Measurements from ENCODE around the gene LDLRAP1.

DNA sequence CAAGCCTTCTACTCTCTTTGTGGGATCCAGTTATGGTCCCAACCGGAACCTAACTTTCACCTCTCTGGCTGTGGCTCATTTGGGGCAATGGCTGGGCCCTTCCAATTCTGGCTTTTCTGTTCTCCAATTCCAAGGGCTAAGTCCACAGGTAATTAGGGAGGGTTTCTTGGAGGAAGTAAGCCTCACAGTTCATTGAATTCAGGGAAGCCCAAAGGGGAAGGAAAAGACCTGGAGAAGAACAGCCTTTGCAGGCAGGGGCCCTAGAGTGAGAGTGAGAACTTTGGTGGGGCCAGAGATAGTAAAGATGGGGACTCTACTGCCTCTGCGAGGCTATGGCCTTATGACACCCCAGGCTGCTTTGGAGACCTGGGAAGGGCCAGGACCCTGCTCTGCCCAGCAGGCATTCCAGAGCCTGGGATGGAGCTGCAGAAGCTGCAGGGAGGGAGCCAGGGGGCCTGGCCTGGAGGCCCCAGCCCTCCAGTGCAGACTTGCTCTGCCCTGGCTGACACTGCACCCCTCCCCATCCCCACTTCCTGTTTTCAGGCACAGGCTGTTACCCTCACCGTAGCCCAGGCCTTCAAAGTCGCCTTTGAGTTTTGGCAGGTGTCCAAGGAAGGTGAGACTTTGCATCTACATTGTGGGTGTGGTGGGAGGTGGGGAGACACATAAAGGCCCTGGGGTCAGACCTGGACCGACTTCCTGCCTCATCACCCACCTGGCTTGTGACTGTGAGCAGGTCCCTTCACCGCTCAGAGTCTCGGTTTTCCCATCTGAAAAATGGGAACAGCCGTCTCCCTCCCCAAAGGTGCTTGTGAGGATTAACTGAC, 18.9 kb downstream of the LDLRAP1 start:
- TF ChIP-seq, protein P1, sequence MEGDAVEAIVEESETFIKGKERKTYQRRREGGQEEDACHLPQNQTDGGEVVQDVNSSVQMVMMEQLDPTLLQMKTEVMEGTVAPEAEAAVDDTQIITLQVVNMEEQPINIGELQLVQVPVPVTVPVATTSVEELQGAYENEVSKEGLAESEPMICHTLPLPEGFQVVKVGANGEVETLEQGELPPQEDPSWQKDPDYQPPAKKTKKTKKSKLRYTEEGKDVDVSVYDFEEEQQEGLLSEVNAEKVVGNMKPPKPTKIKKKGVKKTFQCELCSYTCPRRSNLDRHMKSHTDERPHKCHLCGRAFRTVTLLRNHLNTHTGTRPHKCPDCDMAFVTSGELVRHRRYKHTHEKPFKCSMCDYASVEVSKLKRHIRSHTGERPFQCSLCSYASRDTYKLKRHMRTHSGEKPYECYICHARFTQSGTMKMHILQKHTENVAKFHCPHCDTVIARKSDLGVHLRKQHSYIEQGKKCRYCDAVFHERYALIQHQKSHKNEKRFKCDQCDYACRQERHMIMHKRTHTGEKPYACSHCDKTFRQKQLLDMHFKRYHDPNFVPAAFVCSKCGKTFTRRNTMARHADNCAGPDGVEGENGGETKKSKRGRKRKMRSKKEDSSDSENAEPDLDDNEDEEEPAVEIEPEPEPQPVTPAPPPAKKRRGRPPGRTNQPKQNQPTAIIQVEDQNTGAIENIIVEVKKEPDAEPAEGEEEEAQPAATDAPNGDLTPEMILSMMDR (IDR thresholded peaks at IDR 0.05): no peak
- no peak for TF ChIP-seq POLR2A (IDR thresholded peaks at IDR 0.05)

All from thyroid gland (tissue), 4 donors.